Sigmoid colon (tissue), 7 donors: Measurements from ENCODE around the gene KLHL3. TPM values are rescaled to one million over a fixed set of nuclear protein-coding genes. Genes with fewer than 3 reads are reported as not detected.

Experiments used
- DNase-seq: peaks from one replicate; pipeline ENCODE4 v3.0.0-alpha.2; 2019
- H3K27ac ChIP-seq, 4 donors: fragments of 200-600 bp; sonication (generic); one replicate each; pipeline ENCODE4 v1.5.1; 2016 to 2019; ENCODE audit warnings: mild to moderate bottlenecking in 1 of 4
- H3K27me3 ChIP-seq, 3 donors: fragments of 200-600 bp; sonication (generic); one replicate each; pipeline ENCODE4 v1.5.1; 2019; ENCODE audit warnings: mild to moderate bottlenecking in 1 of 3
- H3K36me3 ChIP-seq, 4 donors: fragments of 200-600 bp; sonication (generic); one replicate each; pipeline ENCODE4 v1.5.1; 2016 to 2019
- H3K4me1 ChIP-seq, 4 donors: fragments of 200-600 bp; sonication (generic); one replicate each; pipeline ENCODE4 v1.5.1; 2017 to 2019
- H3K4me3 ChIP-seq, 4 donors: fragments of 200-600 bp; sonication (generic); one replicate each; pipeline ENCODE4 v1.5.1; 2017 to 2019; ENCODE audit warnings: mild to moderate bottlenecking in 2 of 4, moderate library complexity in 1 of 4
- H3K9me3 ChIP-seq, 4 donors: fragments of 200-600 bp in 3 of 4; sonication (generic) in 3 of 4; one replicate each; pipeline versions ENCODE4 v1.5.1 to v1.6.1; 2013 to 2019
- CTCF ChIP-seq, 4 experiments: fragments of 450-650 bp in 3 of 4; fragments of 200-600 bp in 1 of 4; IDR thresholded peaks; one replicate each; pipeline ENCODE4 v1.5.1; 2016 to 2019; ENCODE audit warnings: antibody characterized with exemption in 4 of 4, mild to moderate bottlenecking in 3 of 4, moderate library complexity in 2 of 4
- EP300 ChIP-seq, 4 donors: sonication (generic); formaldehyde crosslinking; IDR thresholded peaks; one replicate each; pipeline ENCODE4 v1.6.1; 2017; ENCODE audit warnings: antibody characterized with exemption in 4 of 4
- POLR2A ChIP-seq, 2 donors: fragments of 450-650 bp; IDR thresholded peaks; one replicate each; pipeline ENCODE4 v1.6.1; 2016; ENCODE audit warnings: antibody characterized with exemption in 2 of 2, mild to moderate bottlenecking in 2 of 2, moderate library complexity in 2 of 2
- POLR2AphosphoS5 ChIP-seq, 4 donors: sonication (generic); formaldehyde crosslinking; IDR thresholded peaks; one replicate each; pipeline ENCODE4 v1.6.1; 2017; ENCODE audit warnings: antibody characterized with exemption in 4 of 4
- WGBS, 2 donors: extraction: QIAGEN DNeasy Blood & Tissue Kit; methylation state at CpG; one replicate each; pipeline ENCODE4 v1.1.7; 2013; 5-methylcytosine and 5-hydroxymethylcytosine counted together
- intact Hi-C: fragments of 100-400 bp; cut with DNase I; formaldehyde crosslinking; loops from one replicate; pipeline ENCODE4 v1.15.1; 2023
- polyA plus RNA-seq, 3 donors: library from polyadenylated mRNA; stranded (reverse); fragments of 200-250 nt; gene quantifications; one replicate each; pipeline ENCODE4 v1.2.3, GENCODE V29; 2013
- total RNA-seq, 4 donors: library from RNA; depleted of rRNA; stranded (reverse); fragments of >200 nt; gene quantifications; one replicate each; pipeline ENCODE4 v1.1.0, GENCODE V29; 2016
- donor health status: healthy with polysubstance abuse.
- donor health status: Bipolar disorder and iron deficiency.
- donor health status: healthy.

KLHL3 gene
- total and polyA plus RNA-seq, 7 donors = 0.23 to 5.5 (median 3.5) TPM; not detected in 1

- no peaks in the 10 kb centered on the region for H3K4me1 ChIP-seq
- no peak for DNase-seq
- no peaks in the 10 kb centered on the region for H3K27me3 ChIP-seq
- no peak overlapping the region for H3K27ac ChIP-seq
- no peak overlapping the region for H3K4me3 ChIP-seq
- intact Hi-C loops = no loop called here
- H3K9me3 ChIP-seq = no peaks in the 10 kb centered on the region
- no peaks in the 10 kb centered on the region for H3K36me3 ChIP-seq
- 88 to 90% methylated on average over 4 of the region's 4 CpGs for WGBS, 2 donors
- no peak for TF ChIP-seq EP300 (IDR thresholded peaks at IDR 0.05)
- no peak for TF ChIP-seq POLR2AphosphoS5 (IDR thresholded peaks at IDR 0.05)
- TF ChIP-seq CTCF (IDR thresholded peaks at IDR 0.05) = no peak
- TF ChIP-seq POLR2A (IDR thresholded peaks at IDR 0.05) = no peak
These were observed 56.7 kb downstream of the KLHL3 start for GRCh38 chr5:137679195-137679594.

- 60 to 76% methylated on average over 3 of the region's 3 CpGs for WGBS, 2 donors
- no peak for TF ChIP-seq EP300 (IDR thresholded peaks at IDR 0.05)
- TF ChIP-seq CTCF (IDR thresholded peaks at IDR 0.05) = no peak
- no peak for TF ChIP-seq POLR2A (IDR thresholded peaks at IDR 0.05)
- TF ChIP-seq POLR2AphosphoS5 (IDR thresholded peaks at IDR 0.05) = no peak
- Histone ChIP-seq H3K9me3 (no peaks in the 10 kb centered on the region), H3K4me3 (no peak overlapping the region), H3K27ac (no peak overlapping the region), H3K27me3 (no peaks in the 10 kb centered on the region), H3K4me1 (no peaks in the 10 kb centered on the region), H3K36me3 (no peaks in the 10 kb centered on the region)
- intact Hi-C loops = no loop called here
- no peak for DNase-seq
These were observed 63.0 kb downstream of the KLHL3 start for GRCh38 chr5:137672881-137673280.

- TF ChIP-seq EP300 (IDR thresholded peaks at IDR 0.05) (no peak), POLR2A (IDR thresholded peaks at IDR 0.05) (no peak), CTCF (IDR thresholded peaks at IDR 0.05) (no peak), POLR2AphosphoS5 (IDR thresholded peaks at IDR 0.05) (no peak)
- no peak for DNase-seq
- 17 to 80% methylated on average over 6 of the region's 6 CpGs for WGBS, 2 donors
- no peak overlapping the region for H3K4me3 ChIP-seq
- H3K4me1 ChIP-seq = no peaks in the 10 kb centered on the region
- H3K36me3 ChIP-seq = no peaks in the 10 kb centered on the region
- H3K27me3 ChIP-seq = no peaks in the 10 kb centered on the region
- intact Hi-C loops = no loop called here
- no peaks in the 10 kb centered on the region for H3K9me3 ChIP-seq
- H3K27ac ChIP-seq = no peak overlapping the region
These were observed 63.9 kb downstream of the KLHL3 start for GRCh38 chr5:137672001-137672400.

- Histone ChIP-seq H3K4me1 (no peaks in the 10 kb centered on the region), H3K4me3 (no peak overlapping the region), H3K36me3 (no peaks in the 10 kb centered on the region), H3K27me3 (no peaks in the 10 kb centered on the region), H3K9me3 (no peaks in the 10 kb centered on the region), H3K27ac (no peak overlapping the region)
- intact Hi-C loops = no loop called here
- WGBS, 2 donors = 92 to 95% methylated on average over 4 of the region's 4 CpGs
- no peak for DNase-seq
- TF ChIP-seq POLR2A (IDR thresholded peaks at IDR 0.05) (no peak), EP300 (IDR thresholded peaks at IDR 0.05) (no peak), CTCF (IDR thresholded peaks at IDR 0.05) (no peak), POLR2AphosphoS5 (IDR thresholded peaks at IDR 0.05) (no peak)
These were observed 66.1 kb downstream of the KLHL3 start for GRCh38 chr5:137669811-137670210.

GRCh38 chr5:137668637-137669036 lies 67.3 kb downstream of the KLHL3 start:
- TF ChIP-seq CTCF (IDR thresholded peaks at IDR 0.05) (no peak), POLR2AphosphoS5 (IDR thresholded peaks at IDR 0.05) (no peak), POLR2A (IDR thresholded peaks at IDR 0.05) (no peak), EP300 (IDR thresholded peaks at IDR 0.05) (no peak)
- H3K4me1 ChIP-seq = no peaks in the 10 kb centered on the region
- intact Hi-C loops = no loop called here
- DNase-seq = no peak
- no peaks in the 10 kb centered on the region for H3K9me3 ChIP-seq
- 68 to 87% methylated on average over 5 of the region's 5 CpGs for WGBS, 2 donors
- H3K27ac ChIP-seq = no peak overlapping the region
- H3K36me3 ChIP-seq = no peaks in the 10 kb centered on the region
- no peak overlapping the region for H3K4me3 ChIP-seq
- H3K27me3 ChIP-seq = no peaks in the 10 kb centered on the region
